Gastroesophageal sphincter (tissue), 4 donors: ENCODE measurements around the gene SHC4. TPM values are rescaled to one million over a fixed set of nuclear protein-coding genes. Genes with fewer than 3 reads are reported as not detected.
A peak's percentile ranks its signal among the peaks of the same experiment; 100 is the strongest.

ENCODE experiments used
- ATAC-seq: fragments of 150-250 bp; one replicate; pipeline ENCODE4 v1.9.1; 2016; ENCODE audit warnings: mild to moderate bottlenecking, moderate library complexity
- H3K27ac ChIP-seq, 4 donors: fragments of 200-600 bp; sonication (generic) in 3 of 4; 1 replicate in 3 of 4; 2 replicates in 1 of 4; pipeline ENCODE4 v1.5.1; 2016 to 2019
- H3K27me3 ChIP-seq: fragments of 200-600 bp; sonication (generic); one replicate; pipeline ENCODE4 v1.5.1; 2019
- H3K36me3 ChIP-seq, 2 donors: fragments of 200-600 bp; sonication (generic); one replicate each; pipeline ENCODE4 v1.5.1; 2019; ENCODE audit warnings: control low read depth in 1 of 2
- H3K4me1 ChIP-seq, 3 donors: fragments of 200-600 bp; sonication (generic); 1 replicate in 2 of 3; 2 replicates in 1 of 3; pipeline ENCODE4 v1.5.1; 2016 to 2019; ENCODE audit warnings: control low read depth in 2 of 3
- H3K4me3 ChIP-seq, 2 donors: fragments of 200-600 bp; sonication (generic); one replicate each; pipeline ENCODE4 v1.5.1; 2019; ENCODE audit warnings: mild to moderate bottlenecking in 1 of 2, moderate library complexity in 1 of 2
- H3K9me3 ChIP-seq, 3 donors: fragments of 200-600 bp; sonication (generic); one replicate each; pipeline ENCODE4 v1.5.1; 2017 to 2019; ENCODE audit warnings: control low read depth in 2 of 3
- CTCF ChIP-seq, 4 experiments: fragments of 200-600 bp in 2 of 4; fragments of 450-650 bp in 2 of 4; sonication (generic) in 1 of 4; IDR thresholded peaks; one replicate each; pipeline ENCODE4 v1.5.1; 2017 to 2019; ENCODE audit warnings: antibody characterized with exemption in 4 of 4, mild to moderate bottlenecking in 2 of 4, moderate library complexity in 2 of 4
- EP300 ChIP-seq: sonication (generic); formaldehyde crosslinking; IDR thresholded peaks from one replicate; pipeline ENCODE4 v1.6.1; 2017; ENCODE audit warnings: antibody characterized with exemption, mild to moderate bottlenecking
- POLR2A ChIP-seq, 2 donors: fragments of 450-650 bp; IDR thresholded peaks; one replicate each; pipeline ENCODE4 v1.6.1; 2017; ENCODE audit warnings: antibody characterized with exemption in 2 of 2, mild to moderate bottlenecking in 2 of 2, moderate library complexity in 1 of 2
- POLR2AphosphoS5 ChIP-seq: sonication (generic); formaldehyde crosslinking; IDR thresholded peaks from one replicate; pipeline ENCODE4 v1.6.1; 2017; ENCODE audit warnings: antibody characterized with exemption
- WGBS, 2 donors: methylation state at CpG; one replicate each; pipeline ENCODE4 v1.1.5; 2018; ENCODE audit warnings: low coverage in 1 of 2; 5-methylcytosine and 5-hydroxymethylcytosine counted together
- total RNA-seq, 4 donors: library from RNA; depleted of rRNA; stranded (reverse); fragments of >200 nt; gene quantifications; one replicate each; pipeline ENCODE4 v1.1.0, GENCODE V29; 2016

SHC4 gene
- total RNA-seq, 4 donors from 2014 or later = 1.4 to 4.2 (median 2.1) TPM

GRCh38 chr15:48985516-48985915 lies 21.8 kb upstream of the SHC4 start:
- Histone ChIP-seq H3K27me3 (no peaks in the 10 kb centered on the region), H3K4me1 (peaks cover 2 to 33% (median 11%) of the 10 kb centered on the region in 3 donors), H3K4me3 (no peak overlapping the region), H3K36me3 (peaks cover 0 to 7% of the 10 kb centered on the region in 2 donors), H3K27ac (peak overlapping the region in 3 of 4 donors; percentile 30 to 63 (median 40)), H3K9me3 (no peaks in the 10 kb centered on the region)
- WGBS, 2 donors = 48 to 67% methylated on average over 2 to 3 of the region's 3 CpGs
- TF ChIP-seq POLR2A (IDR thresholded peaks at IDR 0.05) (no peak), CTCF (IDR thresholded peaks at IDR 0.05) (no peak), EP300 (no peak), POLR2AphosphoS5 (no peak)
- ATAC-seq = no peak

- Histone ChIP-seq H3K4me3 (no peak overlapping the region), H3K27ac (peak overlapping the region; percentile 16 to 63 (median 35)), H3K36me3 (peaks cover 0 to 7% of the 10 kb centered on the region in 2 donors), H3K9me3 (no peaks in the 10 kb centered on the region), H3K4me1 (peaks cover 2 to 33% (median 11%) of the 10 kb centered on the region in 3 donors), H3K27me3 (no peaks in the 10 kb centered on the region)
- ATAC-seq = no peak
- no peak for TF ChIP-seq CTCF (IDR thresholded peaks at IDR 0.05)
- no peak for TF ChIP-seq POLR2A (IDR thresholded peaks at IDR 0.05)
- no peak for TF ChIP-seq POLR2AphosphoS5
- no peak for TF ChIP-seq EP300
- WGBS, 2 donors = 13 to 20% methylated on average over 4 of the region's 4 CpGs
These were observed 21.2 kb upstream of the SHC4 start for GRCh38 chr15:48984811-48985352.

- TF ChIP-seq CTCF (IDR thresholded peaks at IDR 0.05) (no peak), EP300 (no peak), POLR2AphosphoS5 (no peak), POLR2A (IDR thresholded peaks at IDR 0.05) (no peak)
- WGBS, 2 donors = 74 to 91% methylated on average over 6 of the region's 7 CpGs
- H3K4me3 ChIP-seq = no peak overlapping the region
These were observed 20.4 kb upstream of the SHC4 start for GRCh38 chr15:48984021-48984710.

GRCh38 chr15:48983300-48983699 lies 19.6 kb upstream of the SHC4 start:
- Histone ChIP-seq H3K36me3 (peaks cover 0 to 6% of the 10 kb centered on the region in 2 donors), H3K4me1 (peaks cover 2 to 28% (median 11%) of the 10 kb centered on the region in 3 donors), H3K9me3 (no peaks in the 10 kb centered on the region), H3K4me3 (no peak overlapping the region), H3K27me3 (no peaks in the 10 kb centered on the region), H3K27ac (peak overlapping the region in 1 of 4 donors; percentile 63)
- 20% methylated on average over 1 of the region's 5 CpGs; no CpG with 5 or more reads in 1 of the 2 donors for WGBS, 2 donors
- ATAC-seq = no peak
- TF ChIP-seq CTCF (IDR thresholded peaks at IDR 0.05) (no peak), POLR2AphosphoS5 (no peak), EP300 (no peak), POLR2A (IDR thresholded peaks at IDR 0.05) (no peak)

More at GRCh38 chr15:48984021-48984710, 20.4 kb upstream of the SHC4 start:
- H3K27me3 ChIP-seq = no peaks in the 10 kb centered on the region
- H3K9me3 ChIP-seq = no peaks in the 10 kb centered on the region
- H3K36me3 ChIP-seq = peaks cover 0 to 7% of the 10 kb centered on the region in 2 donors
- peaks cover 2 to 30% (median 11%) of the 10 kb centered on the region in 3 donors for H3K4me1 ChIP-seq
- no peak for ATAC-seq
- H3K27ac ChIP-seq = peak overlapping the region; percentile 16 to 63 (median 35)

- Histone ChIP-seq H3K27me3 (no peaks in the 10 kb centered on the region), H3K4me3 (no peak overlapping the region), H3K27ac (no peak overlapping the region), H3K36me3 (no peaks in the 10 kb centered on the region), H3K9me3 (no peaks in the 10 kb centered on the region), H3K4me1 (peaks cover 2 to 28% (median 11%) of the 10 kb centered on the region in 3 donors)
- TF ChIP-seq POLR2A (IDR thresholded peaks at IDR 0.05) = no peak
- TF ChIP-seq EP300 = no peak
- TF ChIP-seq POLR2AphosphoS5 = no peak
- no peak for TF ChIP-seq CTCF (IDR thresholded peaks at IDR 0.05)
- ATAC-seq = no peak
- 36% methylated on average over 3 of the region's 4 CpGs; no CpG with 5 or more reads in 1 of the 2 donors for WGBS, 2 donors
These were observed 18.2 kb upstream of the SHC4 start for GRCh38 chr15:48981941-48982340.
